Kidney epithelial cell (primary cell): Measurements from ENCODE around the gene METTL15. TPM values are rescaled to one million over a fixed set of nuclear protein-coding genes. Genes with fewer than 3 reads are reported as not detected.
"Not testable (repeated sequence)": the region's sequence is repeated elsewhere in the genome, so short reads cannot be mapped to it uniquely, and the experiment has no call there.

Source experiments
- DNase-seq: peaks from one replicate; pipeline ENCODE4 v3.0.0-alpha.2; 2010; ENCODE audit warnings: low read depth
- H3K27me3 ChIP-seq: 2 replicates; pipeline ENCODE4 v1.6.0; 2011; ENCODE audit warnings: low read length; ENCODE audit not compliant: control insufficient read depth, insufficient read depth
- H3K36me3 ChIP-seq: 2 replicates; pipeline ENCODE4 v1.5.1; 2011; ENCODE audit warnings: low read length; ENCODE audit not compliant: control insufficient read depth, insufficient read depth
- H3K4me3 ChIP-seq: 2 replicates; pipeline ENCODE4 v1.5.1; 2011; ENCODE audit warnings: low read depth, mild to moderate bottlenecking, control low read depth, low read length
- total RNA-seq: library from RNA; depleted of rRNA; stranded (reverse); fragments of >200 nt; gene quantifications from 2 replicates; pipeline ENCODE4 v1.2.3, GENCODE V29; 2015
- TF ChIP-seq, protein P1 (sequence below): IDR thresholded peaks from 2 replicates; pipeline ENCODE4 v1.5.1; 2011; ENCODE audit warnings: mild to moderate bottlenecking, moderate library complexity, low read length, control low read depth, inconsistent platforms; ENCODE audit not compliant: insufficient read depth, poor library complexity, severe bottlenecking

The METTL15 gene
- total RNA-seq, 1 donor from 2014 or later: 12.3 TPM

DNA sequence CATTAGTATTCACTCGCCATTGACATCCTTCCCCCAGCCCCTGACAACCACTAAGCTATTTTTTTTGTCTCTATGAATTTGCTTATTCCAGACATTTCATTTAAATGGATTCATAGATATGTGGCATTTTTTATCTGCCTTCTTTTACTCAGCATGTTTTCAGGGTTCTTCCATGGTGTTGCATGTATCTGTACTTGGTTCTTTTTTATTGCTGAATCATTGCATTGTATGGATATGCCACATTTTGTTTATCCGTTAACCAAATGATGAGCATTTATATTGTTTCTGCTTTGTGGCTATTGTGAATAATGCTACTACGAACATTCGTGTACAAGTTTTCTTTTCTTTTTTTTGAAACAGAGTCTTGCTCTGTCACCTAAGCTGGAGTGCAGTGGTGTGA lies 5.9 kb downstream of the METTL15 start:
- TF ChIP-seq, protein P1, sequence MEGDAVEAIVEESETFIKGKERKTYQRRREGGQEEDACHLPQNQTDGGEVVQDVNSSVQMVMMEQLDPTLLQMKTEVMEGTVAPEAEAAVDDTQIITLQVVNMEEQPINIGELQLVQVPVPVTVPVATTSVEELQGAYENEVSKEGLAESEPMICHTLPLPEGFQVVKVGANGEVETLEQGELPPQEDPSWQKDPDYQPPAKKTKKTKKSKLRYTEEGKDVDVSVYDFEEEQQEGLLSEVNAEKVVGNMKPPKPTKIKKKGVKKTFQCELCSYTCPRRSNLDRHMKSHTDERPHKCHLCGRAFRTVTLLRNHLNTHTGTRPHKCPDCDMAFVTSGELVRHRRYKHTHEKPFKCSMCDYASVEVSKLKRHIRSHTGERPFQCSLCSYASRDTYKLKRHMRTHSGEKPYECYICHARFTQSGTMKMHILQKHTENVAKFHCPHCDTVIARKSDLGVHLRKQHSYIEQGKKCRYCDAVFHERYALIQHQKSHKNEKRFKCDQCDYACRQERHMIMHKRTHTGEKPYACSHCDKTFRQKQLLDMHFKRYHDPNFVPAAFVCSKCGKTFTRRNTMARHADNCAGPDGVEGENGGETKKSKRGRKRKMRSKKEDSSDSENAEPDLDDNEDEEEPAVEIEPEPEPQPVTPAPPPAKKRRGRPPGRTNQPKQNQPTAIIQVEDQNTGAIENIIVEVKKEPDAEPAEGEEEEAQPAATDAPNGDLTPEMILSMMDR: no peak
- no peaks in the 10 kb centered on the region for H3K27me3 ChIP-seq
- no peak for DNase-seq
- no peak overlapping the region for H3K4me3 ChIP-seq
- H3K36me3 ChIP-seq: peaks cover 1% of the 10 kb centered on the region

DNA sequence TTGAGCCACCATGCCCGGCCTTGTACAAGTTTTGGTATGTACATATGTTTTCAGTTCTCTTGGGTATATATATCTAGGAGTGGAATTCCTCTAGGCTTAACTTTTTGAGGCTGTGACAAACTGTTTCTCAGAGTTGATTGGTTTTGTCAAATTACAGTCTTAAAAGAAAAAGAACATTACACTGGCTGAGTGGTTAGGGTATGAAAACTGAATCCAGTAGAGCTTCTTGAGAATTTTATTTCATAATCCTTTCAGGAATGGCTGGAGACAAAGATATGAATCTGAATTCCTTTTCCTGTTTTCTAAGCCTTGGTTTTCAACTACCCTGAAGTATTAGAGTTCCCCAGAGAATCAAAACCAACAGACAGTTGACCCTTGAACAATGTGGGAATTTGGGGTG lies 6.5 kb downstream of the METTL15 start:
- no peak overlapping the region for H3K4me3 ChIP-seq
- DNase-seq: no peak
- peaks cover 1% of the 10 kb centered on the region for H3K36me3 ChIP-seq
- TF ChIP-seq, protein P1: no peak
- H3K27me3 ChIP-seq: no peaks in the 10 kb centered on the region

DNA sequence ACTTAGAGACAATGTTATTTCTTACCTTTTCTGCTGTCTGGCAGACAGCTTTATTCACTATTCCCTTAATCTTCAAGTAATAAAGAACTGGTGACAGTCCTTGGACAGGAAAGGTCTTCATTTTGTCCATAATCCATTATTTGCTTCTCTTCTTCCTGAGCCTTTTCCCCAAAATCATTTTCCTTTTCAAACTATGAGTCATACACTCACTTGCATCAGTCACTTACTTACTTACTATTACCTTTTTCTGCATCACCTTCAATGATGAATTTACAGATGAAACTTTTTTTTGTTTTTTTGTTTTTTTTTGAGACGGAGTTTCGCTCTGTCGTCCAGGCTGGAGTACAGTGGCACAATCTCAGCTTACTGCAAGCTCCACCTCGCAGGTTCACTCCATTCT lies 9.5 kb downstream of the METTL15 start:
- Histone ChIP-seq H3K4me3 (no peak overlapping the region), H3K36me3 (peaks cover 1% of the 10 kb centered on the region), H3K27me3 (no peaks in the 10 kb centered on the region)
- DNase-seq: no peak
- TF ChIP-seq, protein P1: no peak

DNA sequence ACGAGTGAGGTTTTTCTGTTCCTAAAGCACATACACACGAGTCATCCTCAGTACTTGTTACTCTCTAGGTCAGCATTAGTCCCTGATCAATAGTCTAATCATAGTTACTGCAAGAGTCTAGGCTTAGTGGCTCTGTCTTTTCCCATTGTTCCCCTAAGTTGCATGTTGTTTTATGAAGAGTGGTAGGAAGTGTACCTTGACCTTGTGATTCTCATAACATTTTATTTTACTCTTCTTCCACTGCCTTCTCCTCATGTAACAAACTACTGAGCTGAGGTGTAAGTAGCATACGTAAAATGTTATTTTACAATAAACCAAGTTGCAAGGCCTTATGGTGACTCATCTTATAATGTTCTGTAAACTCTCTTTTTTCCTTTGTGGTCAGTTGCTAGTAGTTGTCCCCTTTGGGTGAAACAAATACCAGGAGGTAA lies 15.0 kb downstream of the METTL15 start:
- Histone ChIP-seq H3K4me3 (no peak overlapping the region), H3K36me3 (no peaks in the 10 kb centered on the region), H3K27me3 (no peaks in the 10 kb centered on the region)
- DNase-seq: no peak
- TF ChIP-seq, protein P1: no peak

DNA sequence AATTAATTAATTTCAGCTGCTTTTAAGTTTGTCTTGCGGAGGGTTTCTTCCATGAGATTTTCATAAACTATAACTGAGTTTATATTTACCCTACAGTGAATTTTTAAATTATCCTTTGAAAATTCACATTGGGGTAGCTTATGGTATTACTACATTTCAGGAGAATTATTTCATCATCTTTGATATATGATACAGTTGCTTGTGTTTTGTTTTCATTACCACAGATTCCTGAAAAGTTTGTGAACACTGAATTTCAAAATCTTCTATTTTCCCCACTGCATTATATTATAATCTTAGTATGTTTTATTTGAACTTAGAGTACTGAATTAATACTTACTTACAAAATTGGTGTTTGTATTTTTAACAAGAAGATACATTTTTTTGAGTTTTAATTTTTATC lies 24.4 kb downstream of the METTL15 start:
- Histone ChIP-seq H3K4me3 (no peak overlapping the region), H3K36me3 (no peaks in the 10 kb centered on the region), H3K27me3 (no peaks in the 10 kb centered on the region)
- TF ChIP-seq, protein P1: no peak
- DNase-seq: no peak

DNA sequence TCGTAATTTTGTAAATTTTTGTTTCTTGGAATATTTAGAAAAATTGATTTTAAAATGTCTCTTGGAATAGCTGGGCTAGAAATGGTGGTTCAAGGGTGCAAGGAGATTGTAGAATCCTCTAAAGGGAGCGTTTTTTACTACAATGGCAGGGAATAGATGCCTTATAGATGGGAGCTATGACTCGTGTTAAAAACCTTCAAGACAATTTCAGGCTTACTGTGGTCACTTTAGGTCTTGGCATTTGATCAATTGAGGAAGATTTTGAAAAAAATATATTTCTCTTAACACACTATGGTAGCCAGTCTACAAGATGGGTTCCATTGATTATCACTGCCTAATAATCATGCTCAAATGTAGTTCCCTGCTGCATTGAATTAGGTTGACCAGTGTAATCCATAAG lies 25.0 kb downstream of the METTL15 start:
- DNase-seq: no peak
- Histone ChIP-seq H3K36me3 (no peaks in the 10 kb centered on the region), H3K27me3 (no peaks in the 10 kb centered on the region), H3K4me3 (no peak overlapping the region)
- TF ChIP-seq, protein P1: no peak

DNA sequence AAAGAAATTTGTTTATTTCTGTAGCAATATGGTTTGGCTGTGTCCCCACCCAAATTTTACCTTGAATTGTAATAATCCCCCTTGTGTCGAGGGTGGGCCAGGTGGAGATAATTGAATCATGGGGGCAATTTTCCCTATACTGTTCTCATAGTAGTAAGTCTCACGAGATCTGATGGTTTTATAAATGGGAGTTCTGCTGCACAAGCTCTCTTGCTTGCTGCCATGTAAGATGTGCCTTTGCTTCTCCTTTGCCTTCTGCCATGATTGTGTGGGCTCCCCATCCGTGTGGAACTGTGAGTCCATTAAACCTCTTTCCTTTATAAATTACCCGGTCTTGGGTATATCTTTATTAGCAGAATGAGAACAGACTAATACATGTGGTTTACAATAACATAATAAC lies 28.0 kb downstream of the METTL15 start:
- H3K4me3 ChIP-seq, H3K36me3 ChIP-seq, H3K27me3 ChIP-seq, DNase-seq: not testable (repeated sequence)
